HEK293T (cell line): ENCODE results near the gene STX10.

Experiments
- CTCF ChIA-PET: fragments of 350-600 bp; formaldehyde crosslinking; extraction: SDS; loops from one replicate; lab custom pipeline; 2021; ENCODE audit warnings: antibody characterized with exemption, inconsistent platforms; lab: Yijun Ruan, JAX
- POLR2A ChIA-PET: fragments of 350-600 bp; formaldehyde crosslinking; extraction: SDS; loops from one replicate; lab custom pipeline; 2020; ENCODE audit warnings: antibody characterized with exemption, inconsistent platforms; lab: Yijun Ruan, JAX
- DNase-seq: peaks from one replicate; pipeline ENCODE4 v3.0.0; 2012; ENCODE audit warnings: mixed read lengths; ENCODE audit errors: extremely low spot score
- ARNT ChIP-seq: fragments of 450-650 bp; IDR thresholded peaks from 2 replicates; pipeline ENCODE4 v1.6.1; 2017; ENCODE audit warnings: mild to moderate bottlenecking
- BHLHE40 ChIP-seq: fragments of 450-650 bp; IDR thresholded peaks from 2 replicates; pipeline ENCODE4 v1.6.1; 2016; ENCODE audit warnings: mild to moderate bottlenecking, moderate library complexity, borderline replicate concordance
- CTBP1 ChIP-seq: fragments of 450-650 bp; IDR thresholded peaks from 2 replicates; pipeline ENCODE4 v1.6.1; 2016; ENCODE audit warnings: borderline replicate concordance
- ELF4 ChIP-seq: fragments of 450-650 bp; IDR thresholded peaks from 2 replicates; pipeline ENCODE4 v1.6.1; 2017; ENCODE audit warnings: antibody characterized with exemption
- FOXA1 ChIP-seq: fragments of 450-650 bp; IDR thresholded peaks from 2 replicates; pipeline ENCODE4 v1.6.1; 2016; ENCODE audit warnings: mild to moderate bottlenecking
- FOXK2 ChIP-seq: fragments of 450-650 bp; IDR thresholded peaks from 2 replicates; pipeline ENCODE4 v1.6.1; 2016; ENCODE audit warnings: mild to moderate bottlenecking
- FOXM1 ChIP-seq: fragments of 450-650 bp; IDR thresholded peaks from 2 replicates; pipeline ENCODE4 v1.6.1; 2017; ENCODE audit warnings: mild to moderate bottlenecking, borderline replicate concordance
- HDGF ChIP-seq: fragments of 450-650 bp; IDR thresholded peaks from 2 replicates; pipeline ENCODE4 v1.6.1; 2017; ENCODE audit warnings: antibody characterized with exemption, borderline replicate concordance
- L3MBTL2 ChIP-seq: fragments of 450-650 bp; conservative IDR thresholded peaks from 2 replicates; pipeline ENCODE4 v1.6.1; 2016; ENCODE audit warnings: mild to moderate bottlenecking
- LEF1 ChIP-seq: fragments of 450-650 bp; IDR thresholded peaks from 2 replicates; pipeline ENCODE4 v1.6.1; 2017; ENCODE audit warnings: mild to moderate bottlenecking, borderline replicate concordance
- NFRKB ChIP-seq: fragments of 450-650 bp; IDR thresholded peaks from 2 replicates; pipeline ENCODE4 v1.6.1; 2016; ENCODE audit warnings: mild to moderate bottlenecking, moderate library complexity
- SP1 ChIP-seq: fragments of 450-650 bp; IDR thresholded peaks from 2 replicates; pipeline ENCODE4 v1.6.1; 2017
- SUZ12 ChIP-seq: fragments of 450-650 bp; IDR thresholded peaks from 2 replicates; pipeline ENCODE4 v1.6.1; 2016; ENCODE audit warnings: mild to moderate bottlenecking
- TARDBP ChIP-seq: fragments of 450-650 bp; IDR thresholded peaks from 2 replicates; pipeline ENCODE4 v1.6.1; 2016
- ZNF384 ChIP-seq: fragments of 450-650 bp; IDR thresholded peaks from 2 replicates; pipeline ENCODE4 v1.6.1; 2016
- TF ChIP-seq, protein P1 (sequence below): fragments of 450-650 bp; IDR thresholded peaks from 2 replicates; pipeline ENCODE4 v1.6.1; 2016

The STX10 gene

DNA sequence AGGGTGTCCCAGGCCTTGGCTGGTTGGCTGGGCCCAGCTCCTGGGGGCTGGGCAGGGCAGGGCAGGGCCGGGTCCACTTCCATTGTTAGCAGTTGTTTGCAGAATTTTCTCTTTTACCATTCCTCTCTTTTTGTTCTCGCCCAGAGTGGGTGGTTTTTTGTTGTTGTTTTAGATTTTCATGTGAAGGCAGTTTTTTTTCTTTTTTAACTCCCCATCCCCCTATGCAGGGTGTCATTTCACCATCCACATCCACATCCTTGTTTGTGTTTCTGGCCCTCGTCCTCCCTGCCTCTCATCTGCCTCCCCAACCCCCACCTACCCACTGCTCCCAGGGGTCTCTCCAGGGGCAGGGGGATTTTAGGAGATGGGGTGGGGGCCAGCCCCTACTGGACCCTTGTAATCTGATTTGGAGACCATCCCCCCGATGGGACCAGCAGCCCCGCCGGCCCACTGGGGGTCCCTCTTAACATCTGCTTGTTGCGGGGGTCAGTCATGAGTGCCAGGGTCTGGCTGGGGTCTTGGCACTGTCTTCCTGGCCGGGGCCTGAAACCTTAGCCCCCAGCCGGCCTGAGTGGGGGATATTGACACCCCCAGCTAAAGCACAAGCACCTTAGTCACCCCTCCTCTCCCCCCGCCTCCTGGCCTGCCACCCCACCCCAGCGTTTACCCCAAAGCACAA lies 10.4 kb downstream of the STX10 start:
- DNase-seq = no peak
- CTCF ChIA-PET = no interaction called here
- POLR2A ChIA-PET = interaction anchor here (1.8 kb wide), 1 partner anchor 13 kb away, joined by 4 read pairs; no protein-coding TSS in a partner anchor
- TF ChIP-seq TARDBP (no peak), L3MBTL2 (no peak), FOXA1 (no peak), BHLHE40 (no peak), NFRKB (no peak), SUZ12 (no peak), FOXM1 (no peak), ZNF384 (no peak), ELF4 (no peak), ARNT (no peak), SP1 (no peak), LEF1 (no peak), FOXK2 (no peak)

DNA sequence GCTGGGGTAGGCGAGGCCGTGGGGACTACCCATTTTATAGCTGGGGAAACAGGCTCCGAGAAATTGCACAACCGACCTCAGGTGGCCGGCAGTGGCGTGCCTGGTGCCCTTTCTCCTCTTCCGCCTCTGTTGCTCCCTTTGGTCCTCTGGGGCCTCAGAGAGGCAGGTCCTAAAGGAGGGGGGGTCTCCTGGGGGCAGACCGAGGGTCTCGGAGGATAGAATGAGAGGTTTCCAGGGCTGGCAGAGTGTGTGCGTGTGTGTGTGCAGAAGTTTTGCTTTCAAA lies 11.3 kb downstream of the STX10 start:
- no peak for TF ChIP-seq L3MBTL2
- no peak for TF ChIP-seq FOXK2
- TF ChIP-seq FOXM1 = no peak
- TF ChIP-seq ZNF384 = no peak
- no peak for TF ChIP-seq SP1
- POLR2A ChIA-PET = interaction anchor here (1.8 kb wide), 1 partner anchor 14 kb away, joined by 4 read pairs; no protein-coding TSS in a partner anchor
- CTCF ChIA-PET = no interaction called here
- no peak for DNase-seq

DNA sequence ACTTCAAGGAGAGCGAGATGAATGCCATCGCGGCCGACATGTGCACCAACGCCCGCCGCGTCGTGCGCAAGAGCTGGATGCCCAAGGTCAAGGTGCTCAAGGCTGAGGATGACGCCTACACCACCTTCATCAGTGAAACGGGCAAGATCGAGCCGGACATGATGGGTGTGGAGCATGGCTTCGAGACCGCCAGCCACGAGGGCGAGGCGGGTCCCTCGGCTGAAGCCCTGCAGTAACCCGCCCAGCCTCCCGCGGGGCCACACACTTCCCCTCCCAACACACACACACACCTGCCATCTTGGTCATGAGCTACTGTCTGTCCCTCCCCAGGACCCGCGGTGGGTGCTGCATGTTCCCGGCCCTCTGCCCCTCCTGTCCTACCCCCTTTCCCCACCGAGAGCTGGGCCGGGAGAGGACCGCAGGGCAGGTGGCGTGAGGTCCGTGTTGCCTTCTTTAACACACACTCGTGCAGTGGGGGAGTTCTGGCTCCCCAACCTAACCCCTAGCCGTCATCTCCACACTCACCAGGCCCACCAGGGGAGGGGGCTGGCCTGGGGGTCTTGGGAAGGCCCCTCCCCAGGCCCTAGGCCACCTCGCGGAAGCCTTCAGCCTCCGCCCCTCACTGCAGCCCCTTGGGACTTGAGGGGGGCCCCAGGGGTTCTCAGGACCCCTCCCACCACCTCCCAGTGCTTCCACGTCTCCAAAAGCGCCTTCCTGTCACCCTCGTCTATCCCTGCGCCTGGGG lies 11.8 kb downstream of the STX10 start:
- CTCF ChIA-PET = no interaction called here
- DNase-seq = no peak
- TF ChIP-seq SUZ12 = no peak
- no peak for TF ChIP-seq NFRKB
- TF ChIP-seq FOXK2 = no peak
- TF ChIP-seq LEF1 = no peak
- no peak for TF ChIP-seq CTBP1
- no peak for TF ChIP-seq SP1
- no peak for TF ChIP-seq ZNF384
- TF ChIP-seq FOXM1 = no peak
- TF ChIP-seq FOXA1 = no peak
- TF ChIP-seq ELF4 = no peak
- TF ChIP-seq, protein P1, sequence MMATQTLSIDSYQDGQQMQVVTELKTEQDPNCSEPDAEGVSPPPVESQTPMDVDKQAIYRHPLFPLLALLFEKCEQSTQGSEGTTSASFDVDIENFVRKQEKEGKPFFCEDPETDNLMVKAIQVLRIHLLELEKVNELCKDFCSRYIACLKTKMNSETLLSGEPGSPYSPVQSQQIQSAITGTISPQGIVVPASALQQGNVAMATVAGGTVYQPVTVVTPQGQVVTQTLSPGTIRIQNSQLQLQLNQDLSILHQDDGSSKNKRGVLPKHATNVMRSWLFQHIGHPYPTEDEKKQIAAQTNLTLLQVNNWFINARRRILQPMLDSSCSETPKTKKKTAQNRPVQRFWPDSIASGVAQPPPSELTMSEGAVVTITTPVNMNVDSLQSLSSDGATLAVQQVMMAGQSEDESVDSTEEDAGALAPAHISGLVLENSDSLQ = no peak
- no peak for TF ChIP-seq HDGF
- TF ChIP-seq TARDBP = no peak
- no peak for TF ChIP-seq L3MBTL2
- TF ChIP-seq BHLHE40 = no peak
- no peak for TF ChIP-seq ARNT
- POLR2A ChIA-PET = interaction anchor here (1.8 kb wide), 1 partner anchor 14 kb away, joined by 4 read pairs; no protein-coding TSS in a partner anchor

DNA sequence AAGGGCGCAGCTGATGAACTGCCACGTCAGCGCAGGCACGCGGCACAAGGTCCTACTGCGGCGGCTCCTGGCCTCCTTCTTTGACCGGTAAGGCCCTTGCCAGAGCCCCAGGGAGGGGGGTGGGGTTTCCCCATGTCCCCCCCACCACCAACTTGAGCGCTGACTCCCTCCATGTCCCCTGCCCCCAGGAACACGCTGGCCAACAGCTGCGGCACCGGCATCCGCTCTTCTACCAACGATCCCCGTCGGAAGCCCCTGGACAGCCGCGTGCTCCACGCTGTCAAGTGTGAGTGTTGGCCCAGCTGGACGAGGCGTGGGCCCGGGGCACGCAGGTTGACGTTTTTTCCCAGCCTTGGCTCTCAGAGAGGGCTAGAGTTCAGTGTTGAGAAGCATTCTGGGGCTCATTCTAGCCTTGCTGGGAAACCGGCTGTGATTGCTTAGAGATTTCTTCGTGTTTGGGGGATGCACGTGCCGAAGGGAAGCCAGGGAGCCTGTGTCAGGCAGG lies 12.8 kb downstream of the STX10 start:
- ChIA-PET CTCF (interaction anchor here (1.3 kb wide), 1 partner anchor 11 kb away, joined by 3 read pairs; no protein-coding TSS in a partner anchor), POLR2A (no interaction called here)
- TF ChIP-seq FOXA1 = no peak
- no peak for TF ChIP-seq ELF4
- no peak for TF ChIP-seq TARDBP
- TF ChIP-seq SP1 = no peak
- TF ChIP-seq CTBP1 = no peak
- TF ChIP-seq, protein P1 = no peak
- no peak for TF ChIP-seq LEF1
- no peak for DNase-seq

DNA sequence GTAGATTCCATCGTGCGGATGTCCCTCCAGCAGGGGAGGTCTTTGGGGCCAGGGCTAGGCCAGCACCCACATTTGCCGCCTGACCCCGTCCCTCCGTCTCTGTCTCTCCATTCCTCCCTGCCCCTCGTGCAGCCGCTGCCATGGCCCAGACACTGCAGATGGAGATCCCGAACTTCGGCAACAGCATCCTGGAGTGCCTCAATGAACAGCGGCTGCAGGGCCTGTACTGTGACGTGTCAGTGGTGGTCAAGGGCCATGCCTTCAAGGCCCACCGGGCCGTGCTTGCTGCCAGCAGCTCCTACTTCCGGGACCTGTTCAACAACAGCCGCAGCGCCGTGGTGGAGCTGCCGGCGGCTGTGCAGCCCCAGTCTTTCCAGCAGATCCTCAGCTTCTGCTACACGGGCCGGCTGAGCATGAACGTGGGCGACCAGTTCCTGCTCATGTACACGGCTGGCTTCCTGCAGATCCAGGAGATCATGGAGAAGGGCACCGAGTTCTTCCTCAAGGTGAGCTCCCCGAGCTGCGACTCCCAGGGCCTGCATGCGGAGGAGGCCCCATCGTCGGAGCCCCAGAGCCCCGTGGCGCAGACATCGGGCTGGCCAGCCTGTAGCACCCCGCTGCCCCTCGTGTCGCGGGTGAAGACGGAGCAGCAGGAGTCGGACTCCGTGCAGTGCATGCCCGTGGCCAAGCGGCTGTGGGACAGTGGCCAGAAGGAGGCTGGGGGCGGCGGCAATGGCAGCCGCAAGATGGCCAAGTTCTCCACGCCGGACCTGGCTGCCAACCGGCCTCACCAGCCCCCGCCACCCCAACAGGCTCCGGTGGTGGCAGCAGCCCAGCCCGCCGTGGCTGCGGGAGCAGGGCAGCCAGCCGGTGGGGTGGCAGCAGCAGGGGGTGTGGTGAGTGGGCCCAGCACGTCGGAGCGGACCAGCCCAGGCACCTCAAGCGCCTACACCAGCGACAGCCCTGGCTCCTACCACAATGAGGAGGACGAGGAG lies 14.8 kb downstream of the STX10 start:
- ChIA-PET CTCF (no interaction called here), POLR2A (interaction anchor here (0.9 kb wide), 1 partner anchor 17 kb away, joined by 3 read pairs; no protein-coding TSS in a partner anchor)
- DNase-seq = no peak
- TF ChIP-seq ZNF384 = no peak
- TF ChIP-seq SP1 = no peak
- TF ChIP-seq FOXA1 = no peak
- TF ChIP-seq NFRKB = no peak
- TF ChIP-seq TARDBP = no peak
- TF ChIP-seq ARNT = no peak
- TF ChIP-seq HDGF = no peak
- TF ChIP-seq LEF1 = no peak
- no peak for TF ChIP-seq ELF4
- no peak for TF ChIP-seq BHLHE40
- no peak for TF ChIP-seq FOXM1
- no peak for TF ChIP-seq L3MBTL2
- TF ChIP-seq FOXK2 = no peak
- no peak for TF ChIP-seq CTBP1
- no peak for TF ChIP-seq SUZ12

DNA sequence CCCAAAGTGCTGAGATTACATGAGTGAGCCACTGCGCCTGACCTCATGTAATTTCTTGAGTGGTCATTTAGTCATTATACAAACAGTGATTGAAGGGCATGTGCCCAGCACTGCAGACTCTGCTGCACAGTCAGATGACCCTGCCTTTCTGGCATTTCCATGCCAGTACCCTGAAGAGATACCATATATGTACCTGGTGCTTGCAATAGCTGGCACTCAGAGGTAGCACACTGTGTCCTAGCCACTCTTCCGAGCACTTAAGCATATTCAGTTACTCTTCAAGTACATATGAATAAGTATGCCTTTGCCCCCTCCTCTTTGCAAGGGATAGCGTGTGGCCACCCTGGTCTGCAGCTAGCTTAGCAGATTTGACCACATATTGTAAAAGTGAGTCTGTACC lies 15.5 kb downstream of the STX10 start:
- DNase-seq = no peak
- no peak for TF ChIP-seq HDGF
- TF ChIP-seq FOXK2 = no peak
- TF ChIP-seq FOXM1 = no peak
- no peak for TF ChIP-seq L3MBTL2
- ChIA-PET POLR2A (interaction anchor here (0.9 kb wide), 1 partner anchor 18 kb away, joined by 3 read pairs; no protein-coding TSS in a partner anchor), CTCF (no interaction called here)
